PC-9 (cell line): ENCODE data around the gene CXCR3. TPM values are rescaled to one million over a fixed set of nuclear protein-coding genes. Genes with fewer than 3 reads are reported as not detected.

Experiments used
- BruUV-seq: library from RNA; stranded (reverse); fragments of 400-500 nt; replicated peaks from 2 replicates; lab custom pipeline; 2021; lab: Mats Ljungman, UMichigan
- CTCF ChIA-PET: fragments of 300-600 bp; sonication (Branson Sonifier 250); formaldehyde crosslinking; loops from one replicate; lab custom pipeline; 2022; ENCODE audit warnings: antibody characterized with exemption; lab: Charles Lee
- POLR2A ChIA-PET: fragments of 300-600 bp; sonication (Branson Sonifier 250); formaldehyde crosslinking; loops from one replicate; lab custom pipeline; 2022; ENCODE audit warnings: antibody characterized with exemption; ENCODE audit not compliant: unreplicated experiment; lab: Charles Lee
- DNase-seq, 2 experiments: peaks; one replicate each; pipeline versions ENCODE4 v3.0.0 to v3.0.0-alpha.2; 2015 to 2022; ENCODE audit warnings: mixed read lengths in 1 of 2
- H2AFZ ChIP-seq: fragments of 200-600 bp; sonication (generic); 2 replicates; pipeline ENCODE4 v1.8.1; 2017; ENCODE audit warnings: antibody characterized with exemption
- H3F3A ChIP-seq: fragments of 200-600 bp; sonication (generic); 2 replicates; pipeline ENCODE4 v1.8.1; 2017; ENCODE audit warnings: antibody characterized with exemption, mild to moderate bottlenecking, low read depth; ENCODE audit not compliant: insufficient read depth
- H3K27ac ChIP-seq: fragments of 200-600 bp; sonication (generic); 2 replicates; pipeline ENCODE4 v1.6.1; 2016; ENCODE audit warnings: mixed run types
- H3K27me3 ChIP-seq: fragments of 200-600 bp; sonication (generic); 2 replicates; pipeline ENCODE4 v1.6.1; 2016; ENCODE audit warnings: low read depth, mixed run types; ENCODE audit not compliant: insufficient read depth
- H3K36me3 ChIP-seq: fragments of 200-600 bp; sonication (generic); 2 replicates; pipeline ENCODE4 v1.6.1; 2016; ENCODE audit warnings: low read depth, mixed run types
- H3K4me1 ChIP-seq: fragments of 200-600 bp; sonication (generic); replicated peaks from 2 replicates; pipeline ENCODE4 v1.6.1; 2016; ENCODE audit warnings: mixed run types; ENCODE audit not compliant: insufficient read depth
- H3K4me2 ChIP-seq: fragments of 200-600 bp; sonication (generic); 2 replicates; pipeline ENCODE4 v1.6.1; 2017; ENCODE audit warnings: mixed run types
- H3K4me3 ChIP-seq: fragments of 200-600 bp; sonication (generic); 2 replicates; pipeline ENCODE4 v1.6.1; 2016; ENCODE audit warnings: mixed run types
- H3K79me2 ChIP-seq: fragments of 200-600 bp; sonication (generic); 2 replicates; pipeline ENCODE4 v1.6.1; 2017; ENCODE audit warnings: low read depth, mixed run types
- H3K9me2 ChIP-seq: fragments of 200-600 bp; sonication (generic); 2 replicates; pipeline ENCODE4 v1.8.1; 2017; ENCODE audit warnings: mild to moderate bottlenecking; ENCODE audit not compliant: insufficient read depth
- H3K9me3 ChIP-seq: fragments of 200-600 bp; sonication (generic); 2 replicates; pipeline ENCODE4 v1.8.1; 2016; ENCODE audit warnings: low read depth; ENCODE audit not compliant: insufficient read depth
- H4K20me1 ChIP-seq: fragments of 200-600 bp; sonication (generic); 2 replicates; pipeline ENCODE4 v1.8.1; 2017; ENCODE audit not compliant: insufficient read depth
- EZH2 ChIP-seq: fragments of 200-600 bp; sonication (generic); IDR thresholded peaks from 2 replicates; pipeline ENCODE4 v1.8.0; 2017; ENCODE audit warnings: antibody characterized with exemption, low read depth
- intact Hi-C: fragments of 100-400 bp; cut with micrococcal nuclease; formaldehyde crosslinking; loops from one replicate; pipeline ENCODE4 v1.10.0; 2022; ENCODE audit not compliant: unreplicated experiment
- total RNA-seq: library from RNA; stranded (reverse); gene quantifications from 2 replicates; pipeline ENCODE4 v1.2.3, GENCODE V29; 2021
- TF ChIP-seq, protein P1 (sequence below): fragments of 200-600 bp; sonication (generic); conservative IDR thresholded peaks from 2 replicates; pipeline ENCODE4 v1.6.1; 2017; ENCODE audit warnings: mixed run types, antibody characterized with exemption, mild to moderate bottlenecking, moderate library complexity

Gene CXCR3
- total RNA-seq, 1 experiment from 2014 or later = not detected

DNA sequence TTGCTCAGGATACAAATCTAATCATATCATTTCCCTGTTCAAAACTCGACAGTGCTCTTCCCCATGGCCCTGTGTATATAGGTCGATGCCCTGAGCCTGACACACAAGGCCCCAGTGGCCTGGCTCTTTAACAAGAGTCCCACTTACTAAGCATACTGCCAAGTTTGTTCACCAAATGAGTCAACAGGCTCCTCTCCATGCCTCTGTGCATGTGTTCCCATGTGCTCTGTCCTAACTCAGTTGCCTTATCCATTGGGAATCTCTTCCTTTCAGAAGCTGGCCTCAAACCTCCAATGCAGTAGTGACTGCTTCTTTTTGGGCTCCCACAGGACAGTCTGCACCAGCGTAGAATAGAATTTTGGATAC, 18.9 kb upstream of the CXCR3 start:
- Histone ChIP-seq H3K36me3 (no peaks in the 10 kb centered on the region), H3F3A (no peaks in the 10 kb centered on the region), H3K27me3 (no peaks in the 10 kb centered on the region), H4K20me1 (no peaks in the 10 kb centered on the region), H3K4me3 (no peak overlapping the region), H3K9me2 (no peaks in the 10 kb centered on the region), H3K27ac (no peak overlapping the region), H3K9me3 (no peaks in the 10 kb centered on the region), H3K4me1 (no peaks in the 10 kb centered on the region), H3K4me2 (no peak overlapping the region), H3K79me2 (no peaks in the 10 kb centered on the region), H2AFZ (no peak overlapping the region)
- TF ChIP-seq, protein P1, sequence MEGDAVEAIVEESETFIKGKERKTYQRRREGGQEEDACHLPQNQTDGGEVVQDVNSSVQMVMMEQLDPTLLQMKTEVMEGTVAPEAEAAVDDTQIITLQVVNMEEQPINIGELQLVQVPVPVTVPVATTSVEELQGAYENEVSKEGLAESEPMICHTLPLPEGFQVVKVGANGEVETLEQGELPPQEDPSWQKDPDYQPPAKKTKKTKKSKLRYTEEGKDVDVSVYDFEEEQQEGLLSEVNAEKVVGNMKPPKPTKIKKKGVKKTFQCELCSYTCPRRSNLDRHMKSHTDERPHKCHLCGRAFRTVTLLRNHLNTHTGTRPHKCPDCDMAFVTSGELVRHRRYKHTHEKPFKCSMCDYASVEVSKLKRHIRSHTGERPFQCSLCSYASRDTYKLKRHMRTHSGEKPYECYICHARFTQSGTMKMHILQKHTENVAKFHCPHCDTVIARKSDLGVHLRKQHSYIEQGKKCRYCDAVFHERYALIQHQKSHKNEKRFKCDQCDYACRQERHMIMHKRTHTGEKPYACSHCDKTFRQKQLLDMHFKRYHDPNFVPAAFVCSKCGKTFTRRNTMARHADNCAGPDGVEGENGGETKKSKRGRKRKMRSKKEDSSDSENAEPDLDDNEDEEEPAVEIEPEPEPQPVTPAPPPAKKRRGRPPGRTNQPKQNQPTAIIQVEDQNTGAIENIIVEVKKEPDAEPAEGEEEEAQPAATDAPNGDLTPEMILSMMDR = no peak
- no peak for TF ChIP-seq EZH2
- CTCF ChIA-PET = no interaction called here
- BruUV-seq = no TSS peak
- DNase-seq = no peak
- POLR2A ChIA-PET = no interaction called here
- intact Hi-C loops = no loop called here

DNA sequence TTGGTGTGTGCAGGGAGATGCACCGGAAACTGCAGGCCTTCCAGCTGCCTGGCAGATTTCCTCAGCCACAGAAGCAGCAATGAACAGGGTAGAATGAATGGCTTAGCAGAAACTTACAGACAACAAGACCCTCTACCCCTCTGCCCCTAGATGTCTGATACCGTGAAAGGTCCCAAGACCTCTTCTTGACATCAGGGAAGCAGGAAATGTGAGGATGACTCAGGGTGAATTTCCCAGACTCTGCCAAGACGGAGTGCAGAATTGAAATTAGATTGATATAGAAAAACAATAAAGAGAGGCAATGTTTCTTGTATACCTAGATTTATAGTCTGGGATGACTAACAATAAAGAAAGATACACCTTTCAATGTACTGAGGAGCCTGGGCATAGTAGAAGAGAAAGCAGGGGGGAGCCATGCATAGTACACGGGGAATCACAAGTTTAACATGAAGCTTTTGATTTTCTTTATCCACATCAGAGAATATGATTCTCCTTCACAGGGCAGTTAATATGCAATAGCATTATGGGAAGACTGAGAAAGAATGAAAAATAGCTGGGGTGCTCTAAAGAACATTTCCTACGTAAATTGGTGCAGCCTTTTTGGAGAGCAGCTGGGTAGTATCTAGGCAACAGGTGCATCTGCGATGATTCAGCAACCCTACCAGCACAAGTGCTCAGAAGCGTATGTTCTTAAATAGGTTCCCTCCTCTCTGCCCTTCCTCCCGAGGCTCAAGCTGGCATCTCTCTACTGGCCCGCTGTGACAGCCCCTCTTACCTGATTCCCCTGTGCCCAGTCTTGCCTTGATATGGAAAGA, 18.3 kb upstream of the CXCR3 start:
- Histone ChIP-seq H3K27ac (no peak overlapping the region), H3K27me3 (no peaks in the 10 kb centered on the region), H2AFZ (no peak overlapping the region), H3K79me2 (no peaks in the 10 kb centered on the region), H4K20me1 (no peaks in the 10 kb centered on the region), H3K4me3 (no peak overlapping the region), H3K4me2 (no peak overlapping the region), H3F3A (no peaks in the 10 kb centered on the region), H3K9me3 (no peaks in the 10 kb centered on the region), H3K36me3 (no peaks in the 10 kb centered on the region), H3K9me2 (no peaks in the 10 kb centered on the region), H3K4me1 (no peaks in the 10 kb centered on the region)
- CTCF ChIA-PET = no interaction called here
- TF ChIP-seq EZH2 = no peak
- TF ChIP-seq, protein P1 = no peak
- BruUV-seq = no TSS peak
- DNase-seq = no peak
- intact Hi-C loops = no loop called here
- POLR2A ChIA-PET = no interaction called here

DNA sequence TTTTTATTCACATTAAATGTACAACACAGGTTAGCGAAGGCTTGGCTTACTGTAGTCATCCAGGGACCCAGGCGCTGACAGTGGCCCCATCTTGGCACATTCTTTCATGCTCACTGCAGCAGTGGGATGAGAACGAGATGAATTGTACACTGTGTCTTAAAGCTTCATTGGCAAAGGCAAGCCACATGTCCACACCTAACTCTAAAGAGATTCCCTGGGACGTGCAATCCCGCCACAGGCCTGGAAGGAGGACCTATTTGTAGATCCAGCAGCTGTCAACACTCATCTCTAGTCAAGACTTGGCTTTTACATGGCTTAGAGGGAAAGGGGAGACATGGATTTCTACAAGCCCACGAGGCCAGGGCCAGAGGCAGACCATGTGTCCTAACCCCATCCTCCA, 16.1 kb upstream of the CXCR3 start:
- H2AFZ ChIP-seq = no peak overlapping the region
- no peaks in the 10 kb centered on the region for H3K4me1 ChIP-seq
- no peaks in the 10 kb centered on the region for H3K27me3 ChIP-seq
- H3K4me2 ChIP-seq = no peak overlapping the region
- H3K36me3 ChIP-seq = no peaks in the 10 kb centered on the region
- no peaks in the 10 kb centered on the region for H3K9me3 ChIP-seq
- no peaks in the 10 kb centered on the region for H3K9me2 ChIP-seq
- no peak overlapping the region for H3K27ac ChIP-seq
- H3K79me2 ChIP-seq = no peaks in the 10 kb centered on the region
- H3K4me3 ChIP-seq = no peak overlapping the region
- TF ChIP-seq EZH2 = no peak
- TF ChIP-seq, protein P1 = no peak
- ChIA-PET POLR2A (no interaction called here), CTCF (no interaction called here)
- intact Hi-C loops = no loop called here
- H3F3A ChIP-seq = no peaks in the 10 kb centered on the region
- H4K20me1 ChIP-seq = no peaks in the 10 kb centered on the region
- no TSS peak for BruUV-seq
- DNase-seq = no peak
